GM12878 (cell line): ENCODE results near the gene ILF2. TPM values are rescaled to one million over a fixed set of nuclear protein-coding genes. Genes with fewer than 3 reads are reported as not detected.

Experiments
- ATAC-seq: fragments of 200-7000 bp; cut with Tn5 transposase; 3 replicates; pipeline ENCODE4 v1.9.1; 2020; ENCODE audit warnings: mild to moderate bottlenecking, moderate library complexity
- BruUV-seq: library from RNA; stranded (reverse); fragments of 400-500 nt; replicated peaks from 2 replicates; lab custom pipeline; 2021; lab: Mats Ljungman, UMichigan
- CTCF ChIA-PET: fragments of 300-600 bp; sonication (Branson Sonifier 250); formaldehyde crosslinking; extraction: SDS; loops from one replicate; lab custom pipeline; 2021; ENCODE audit warnings: inconsistent platforms; lab: Yijun Ruan, JAX
- POLR2A ChIA-PET: fragments of 350-600 bp; formaldehyde crosslinking; extraction: SDS; loops from one replicate; lab custom pipeline; 2021; ENCODE audit warnings: inconsistent platforms; lab: Charles Lee
- RAD21 ChIA-PET: fragments of 300-600 bp; sonication (Branson Sonifier 250); formaldehyde crosslinking; loops from one replicate; lab custom pipeline; 2023; ENCODE audit warnings: antibody characterized with exemption; ENCODE audit not compliant: unreplicated experiment; lab: Charles Lee
- SMC1A ChIA-PET: fragments of 300-600 bp; sonication (Branson Sonifier 250); formaldehyde crosslinking; loops from one replicate; lab custom pipeline; 2023; ENCODE audit not compliant: unreplicated experiment, uncharacterized antibody; lab: Charles Lee
- DNase-seq: peaks from one replicate; pipeline ENCODE4 v3.0.0-alpha.2; 2011; ENCODE audit warnings: low read depth, low spot score
- FAIRE-seq: peaks from 3 replicates; lab custom pipeline; 2011; peaks lifted over from hg19 to GRCh38; lab: Jason Lieb, UNC
- H2AFZ ChIP-seq: 2 replicates; pipeline ENCODE4 v1.6.0; 2011; ENCODE audit warnings: low read depth, low read length, control low read depth; ENCODE audit not compliant: control insufficient read depth
- H3K27ac ChIP-seq: 2 replicates; pipeline ENCODE4 v1.5.1; 2011; ENCODE audit warnings: control low read depth; ENCODE audit not compliant: control insufficient read depth, insufficient read depth
- H3K27me3 ChIP-seq, 2 experiments: replicated peaks in 1 of 2; 2 replicates each; pipeline versions ENCODE4 v1.6.0 to v1.6.1; 2011; ENCODE audit warnings: low read length in 1 of 2; ENCODE audit not compliant: control insufficient read depth in 2 of 2, insufficient read depth in 2 of 2
- H3K36me3 ChIP-seq, 2 experiments: 2 replicates each; pipeline ENCODE4 v1.5.1; 2011; ENCODE audit warnings: low read length in 1 of 2; ENCODE audit not compliant: control insufficient read depth in 2 of 2, insufficient read depth in 2 of 2
- H3K4me1 ChIP-seq: 2 replicates; pipeline ENCODE4 v1.6.1; 2011; ENCODE audit warnings: mild to moderate bottlenecking, low read length, moderate library complexity, mixed read lengths; ENCODE audit not compliant: control insufficient read depth, insufficient read depth
- H3K4me2 ChIP-seq: 2 replicates; pipeline ENCODE4 v1.6.0; 2011; ENCODE audit warnings: control low read depth; ENCODE audit not compliant: control insufficient read depth, insufficient read depth
- H3K4me3 ChIP-seq: fragments of 200-600 bp; sonication (generic); 2 replicates; pipeline ENCODE4 v1.5.1; 2016
- H3K79me2 ChIP-seq: 2 replicates; pipeline ENCODE4 v1.6.0; 2011; ENCODE audit warnings: low read length; ENCODE audit not compliant: control insufficient read depth, insufficient read depth
- H3K9ac ChIP-seq: 2 replicates; pipeline ENCODE4 v1.8.0; 2011; ENCODE audit warnings: low read length, control low read depth, mixed read lengths; ENCODE audit not compliant: control insufficient read depth, insufficient read depth
- H3K9me3 ChIP-seq: replicated peaks from 3 replicates; pipeline ENCODE4 v1.5.1; 2011; ENCODE audit warnings: mild to moderate bottlenecking, low read length; ENCODE audit not compliant: control insufficient read depth, insufficient read depth
- H4K20me1 ChIP-seq: 2 replicates; pipeline ENCODE4 v1.6.0; 2011; ENCODE audit not compliant: control insufficient read depth, insufficient read depth
- BHLHE40 ChIP-seq, 2 experiments: fragments of 450-650 bp in 1 of 2; IDR thresholded peaks; 2 replicates each; pipeline ENCODE4 v1.6.1; 2011 to 2017; ENCODE audit warnings: low read depth in 2 of 2, borderline replicate concordance in 1 of 2, improper control_type of control experiment in 1 of 2, low read length in 1 of 2, mild to moderate bottlenecking in 1 of 2
- CREB1 ChIP-seq: IDR thresholded peaks from 2 replicates; pipeline ENCODE4 v1.6.1; 2012; ENCODE audit warnings: low read depth, mild to moderate bottlenecking, inconsistent platforms
- HDAC6 ChIP-seq: fragments of 200-600 bp; sonication (generic); IDR thresholded peaks from one replicate; pipeline ENCODE4 v1.8.0; 2017; ENCODE audit warnings: antibody characterized with exemption; ENCODE audit not compliant: unreplicated experiment
- NR2F1 ChIP-seq: fragments of 450-650 bp; conservative IDR thresholded peaks from 2 replicates; pipeline ENCODE4 v1.6.1; 2017; ENCODE audit warnings: mild to moderate bottlenecking
- POLR2AphosphoS5 ChIP-seq: IDR thresholded peaks from 2 replicates; pipeline ENCODE4 v1.6.1; 2011; ENCODE audit warnings: mild to moderate bottlenecking, low read length, inconsistent platforms
- SMAD5 ChIP-seq: IDR thresholded peaks from 2 replicates; pipeline ENCODE4 v1.6.1; 2016; ENCODE audit warnings: antibody characterized with exemption, low read depth
- SREBF1 ChIP-seq: IDR thresholded peaks from 2 replicates; pipeline ENCODE4 v1.6.1; 2012; ENCODE audit warnings: mild to moderate bottlenecking, low read length
- SREBF2 ChIP-seq: IDR thresholded peaks from 2 replicates; pipeline ENCODE4 v1.6.1; 2012; ENCODE audit warnings: mild to moderate bottlenecking, low read length
- STAT3 ChIP-seq: IDR thresholded peaks from 2 replicates; pipeline ENCODE4 v1.6.1; 2011; ENCODE audit warnings: low read depth, low read length, improper control_type of control experiment
- TCF3 ChIP-seq: IDR thresholded peaks from 2 replicates; pipeline ENCODE4 v1.6.1; 2012; ENCODE audit warnings: low read depth, mild to moderate bottlenecking, low read length, borderline replicate concordance; ENCODE audit not compliant: insufficient read depth
- YBX1 ChIP-seq: fragments of 450-650 bp; IDR thresholded peaks from 2 replicates; pipeline ENCODE4 v1.6.1; 2016; ENCODE audit warnings: antibody characterized with exemption
- ZNF622 ChIP-seq: fragments of 450-650 bp; IDR thresholded peaks from 2 replicates; pipeline ENCODE4 v1.6.1; 2017; ENCODE audit warnings: mild to moderate bottlenecking, inconsistent platforms
- WGBS: methylation state at CpG from one replicate; pipeline ENCODE4 v1.1.6; 2016; ENCODE audit warnings: low lambda C conversion rate; ENCODE audit not compliant: insufficient replicate concordance, insufficient coverage; ENCODE audit errors: missing lambda C conversion rate; 5-methylcytosine and 5-hydroxymethylcytosine counted together
- in situ Hi-C: fragments of 300-500 bp; cut with MboI; formaldehyde crosslinking; loops from 9 replicates; pipeline ENCODE4 v1.14.3; 2018; ENCODE audit warnings: mixed read lengths
- intact Hi-C: fragments of 100-400 bp; cut with micrococcal nuclease; formaldehyde crosslinking; loops from one replicate; pipeline ENCODE4 v1.14.2; 2022; ENCODE audit not compliant: unreplicated experiment
- polyA plus RNA-seq, 11 experiments: library from polyadenylated mRNA; depleted of rRNA in 4 of 11; unstranded in 6 of 11; stranded (reverse) in 5 of 11; fragments of >200 nt; fragmentation: Nextera tagmentation in 4 of 11; fragmentation: Illumina TruSeq in 1 of 11; extraction: Ambion mirVana in 4 of 11; extraction: Trizol in 1 of 11; gene quantifications; 1 replicate in 1 of 11; 2 replicates in 10 of 11; pipeline versions ENCODE4 v1.2.1 to v1.2.3, GENCODE V29; 2011 to 2016; ENCODE audit warnings: inconsistent platforms in 2 of 11, missing spikeins in 2 of 11, low read depth in 1 of 11
- total RNA-seq, 4 experiments: library from RNA; depleted of rRNA in 3 of 4; stranded (reverse); fragments of >200 nt in 3 of 4; fragmentation: Illumina TruSeq in 1 of 4; extraction: Trizol in 1 of 4; gene quantifications; 2 replicates each; pipeline versions ENCODE4 v1.2.1 to v1.2.3, GENCODE V29; 2013 to 2021
- TF ChIP-seq, protein P1 (sequence below): fragments of 450-650 bp; IDR thresholded peaks from 2 replicates; pipeline ENCODE4 v1.6.1; 2017; ENCODE audit warnings: mild to moderate bottlenecking, moderate library complexity
- TF ChIP-seq, protein P2 (sequence below): IDR thresholded peaks from 2 replicates; pipeline ENCODE4 v1.6.1; 2011; ENCODE audit warnings: mild to moderate bottlenecking, low read depth, low read length, moderate library complexity; ENCODE audit not compliant: insufficient replicate concordance
- TF ChIP-seq, protein P3 (sequence below): fragments of 450-650 bp; IDR thresholded peaks from 2 replicates; pipeline ENCODE4 v1.6.1; 2014; ENCODE audit warnings: mild to moderate bottlenecking

ILF2 gene
- total and polyA plus RNA-seq, 10 of the 15 experiments (the other 5 are each of a cell fraction or from before 2014, with no cell fraction given) = 261 to 520 (median 449) TPM

GRCh38 chr1:153616144-153616916 lies 54.5 kb downstream of the ILF2 start, which contains the start of gene S100A14:
S100A14 (minus strand) TSS chr1:153616325; CDS start chr1:153615858, 467 bp downstream.
- WGBS = 40% methylated on average over 10 of the region's 10 CpGs
- SMC1A ChIA-PET = interaction anchor here (0.7 to 5.0 kb wide), 12 partner anchors 9 to 96 kb away, joined by 3 to 36 read pairs (median 4); partner anchors contain the start of genes S100A1 and S100A13
- peak within 1 kb of the TSS; percentile 48 for H2AFZ ChIP-seq
- peak; percentile 38 for FAIRE-seq
- H3K4me3 ChIP-seq = no peak within 1 kb of the TSS
- POLR2A ChIA-PET = interaction anchor here (1.3 to 1.4 kb wide), 2 partner anchors 10 to 18 kb away, joined by 4 to 5 read pairs; partner anchors contain the start of gene CHTOP
- CTCF ChIA-PET = interaction anchor here (0.8 to 7.8 kb wide), 13 partner anchors 12 to 371 kb away, joined by 3 to 106 read pairs (median 6); partner anchors contain the start of genes S100A1 and S100A13
- intact Hi-C loops = loop anchor here (2.0 kb wide), 1 partner anchor 106 kb away; no protein-coding TSS in a partner anchor
- no peaks in the 10 kb centered on the region for H3K79me2 ChIP-seq
- in situ Hi-C loops = no loop called here
- BruUV-seq = no TSS peak
- H3K4me1 ChIP-seq = peaks cover 14% of the 10 kb centered on the region
- RAD21 ChIA-PET = interaction anchor here (0.6 to 6.2 kb wide), 9 partner anchors 11 to 106 kb away, joined by 3 to 60 read pairs (median 5); partner anchors contain the start of genes CHTOP and S100A13
- peak within 1 kb of the TSS; percentile 17; the same call in 1 of the 2 replicates for H3K4me2 ChIP-seq
- H3K27me3 ChIP-seq = no peaks in the 10 kb centered on the region
- no peak within 1 kb of the TSS for H3K9ac ChIP-seq
- no peak for DNase-seq
- H3K27ac ChIP-seq = no peak within 1 kb of the TSS; the same call in 1 of the 2 replicates
- H4K20me1 ChIP-seq = no peaks in the 10 kb centered on the region
- peak; percentile 50 for ATAC-seq
- no peaks in the 10 kb centered on the region for H3K36me3 ChIP-seq
- H3K9me3 ChIP-seq = no peaks in the 10 kb centered on the region
- TF ChIP-seq YBX1 (no peak), STAT3 (no peak), ZNF622 (no peak), CREB1 (no peak), NR2F1 (0 out of 2 replicates have a peak, but pooled peaks have one; percentile 16), SREBF2 (no peak), POLR2AphosphoS5 (no peak), BHLHE40 (IDR thresholded peaks at IDR 0.05; ENCODE audit: borderline replicate concordance in 1 of 2, low read depth in 2 of 2, low read length in 1 of 2) (peak in 1 of 2 experiments; percentile 78; a peak in 2 of 4 replicates), SREBF1 (no peak), SMAD5 (no peak), HDAC6 (no peak), TCF3 (no peak)
- TF ChIP-seq, protein P1, sequence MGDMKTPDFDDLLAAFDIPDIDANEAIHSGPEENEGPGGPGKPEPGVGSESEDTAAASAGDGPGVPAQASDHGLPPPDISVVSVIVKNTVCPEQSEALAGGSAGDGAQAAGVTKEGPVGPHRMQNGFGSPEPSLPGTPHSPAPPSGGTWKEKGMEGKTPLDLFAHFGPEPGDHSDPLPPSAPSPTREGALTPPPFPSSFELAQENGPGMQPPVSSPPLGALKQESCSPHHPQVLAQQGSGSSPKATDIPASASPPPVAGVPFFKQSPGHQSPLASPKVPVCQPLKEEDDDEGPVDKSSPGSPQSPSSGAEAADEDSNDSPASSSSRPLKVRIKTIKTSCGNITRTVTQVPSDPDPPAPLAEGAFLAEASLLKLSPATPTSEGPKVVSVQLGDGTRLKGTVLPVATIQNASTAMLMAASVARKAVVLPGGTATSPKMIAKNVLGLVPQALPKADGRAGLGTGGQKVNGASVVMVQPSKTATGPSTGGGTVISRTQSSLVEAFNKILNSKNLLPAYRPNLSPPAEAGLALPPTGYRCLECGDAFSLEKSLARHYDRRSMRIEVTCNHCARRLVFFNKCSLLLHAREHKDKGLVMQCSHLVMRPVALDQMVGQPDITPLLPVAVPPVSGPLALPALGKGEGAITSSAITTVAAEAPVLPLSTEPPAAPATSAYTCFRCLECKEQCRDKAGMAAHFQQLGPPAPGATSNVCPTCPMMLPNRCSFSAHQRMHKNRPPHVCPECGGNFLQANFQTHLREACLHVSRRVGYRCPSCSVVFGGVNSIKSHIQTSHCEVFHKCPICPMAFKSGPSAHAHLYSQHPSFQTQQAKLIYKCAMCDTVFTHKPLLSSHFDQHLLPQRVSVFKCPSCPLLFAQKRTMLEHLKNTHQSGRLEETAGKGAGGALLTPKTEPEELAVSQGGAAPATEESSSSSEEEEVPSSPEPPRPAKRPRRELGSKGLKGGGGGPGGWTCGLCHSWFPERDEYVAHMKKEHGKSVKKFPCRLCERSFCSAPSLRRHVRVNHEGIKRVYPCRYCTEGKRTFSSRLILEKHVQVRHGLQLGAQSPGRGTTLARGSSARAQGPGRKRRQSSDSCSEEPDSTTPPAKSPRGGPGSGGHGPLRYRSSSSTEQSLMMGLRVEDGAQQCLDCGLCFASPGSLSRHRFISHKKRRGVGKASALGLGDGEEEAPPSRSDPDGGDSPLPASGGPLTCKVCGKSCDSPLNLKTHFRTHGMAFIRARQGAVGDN = peak; percentile 74
- TF ChIP-seq, protein P2, sequence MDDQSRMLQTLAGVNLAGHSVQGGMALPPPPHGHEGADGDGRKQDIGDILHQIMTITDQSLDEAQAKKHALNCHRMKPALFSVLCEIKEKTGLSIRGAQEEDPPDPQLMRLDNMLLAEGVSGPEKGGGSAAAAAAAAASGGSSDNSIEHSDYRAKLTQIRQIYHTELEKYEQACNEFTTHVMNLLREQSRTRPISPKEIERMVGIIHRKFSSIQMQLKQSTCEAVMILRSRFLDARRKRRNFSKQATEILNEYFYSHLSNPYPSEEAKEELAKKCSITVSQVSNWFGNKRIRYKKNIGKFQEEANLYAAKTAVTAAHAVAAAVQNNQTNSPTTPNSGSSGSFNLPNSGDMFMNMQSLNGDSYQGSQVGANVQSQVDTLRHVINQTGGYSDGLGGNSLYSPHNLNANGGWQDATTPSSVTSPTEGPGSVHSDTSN = no peak
- TF ChIP-seq, protein P3, sequence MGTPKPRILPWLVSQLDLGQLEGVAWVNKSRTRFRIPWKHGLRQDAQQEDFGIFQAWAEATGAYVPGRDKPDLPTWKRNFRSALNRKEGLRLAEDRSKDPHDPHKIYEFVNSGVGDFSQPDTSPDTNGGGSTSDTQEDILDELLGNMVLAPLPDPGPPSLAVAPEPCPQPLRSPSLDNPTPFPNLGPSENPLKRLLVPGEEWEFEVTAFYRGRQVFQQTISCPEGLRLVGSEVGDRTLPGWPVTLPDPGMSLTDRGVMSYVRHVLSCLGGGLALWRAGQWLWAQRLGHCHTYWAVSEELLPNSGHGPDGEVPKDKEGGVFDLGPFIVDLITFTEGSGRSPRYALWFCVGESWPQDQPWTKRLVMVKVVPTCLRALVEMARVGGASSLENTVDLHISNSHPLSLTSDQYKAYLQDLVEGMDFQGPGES = no peak
